GM18858 (cell line): ENCODE results near the gene PRKD1.

Experiments used
- ATAC-seq: cut with Tn5 transposase; IDR thresholded peaks from one replicate; pipeline ENCODE4 v1.9.1; 2021; ENCODE audit not compliant: unreplicated experiment

Gene PRKD1

DNA sequence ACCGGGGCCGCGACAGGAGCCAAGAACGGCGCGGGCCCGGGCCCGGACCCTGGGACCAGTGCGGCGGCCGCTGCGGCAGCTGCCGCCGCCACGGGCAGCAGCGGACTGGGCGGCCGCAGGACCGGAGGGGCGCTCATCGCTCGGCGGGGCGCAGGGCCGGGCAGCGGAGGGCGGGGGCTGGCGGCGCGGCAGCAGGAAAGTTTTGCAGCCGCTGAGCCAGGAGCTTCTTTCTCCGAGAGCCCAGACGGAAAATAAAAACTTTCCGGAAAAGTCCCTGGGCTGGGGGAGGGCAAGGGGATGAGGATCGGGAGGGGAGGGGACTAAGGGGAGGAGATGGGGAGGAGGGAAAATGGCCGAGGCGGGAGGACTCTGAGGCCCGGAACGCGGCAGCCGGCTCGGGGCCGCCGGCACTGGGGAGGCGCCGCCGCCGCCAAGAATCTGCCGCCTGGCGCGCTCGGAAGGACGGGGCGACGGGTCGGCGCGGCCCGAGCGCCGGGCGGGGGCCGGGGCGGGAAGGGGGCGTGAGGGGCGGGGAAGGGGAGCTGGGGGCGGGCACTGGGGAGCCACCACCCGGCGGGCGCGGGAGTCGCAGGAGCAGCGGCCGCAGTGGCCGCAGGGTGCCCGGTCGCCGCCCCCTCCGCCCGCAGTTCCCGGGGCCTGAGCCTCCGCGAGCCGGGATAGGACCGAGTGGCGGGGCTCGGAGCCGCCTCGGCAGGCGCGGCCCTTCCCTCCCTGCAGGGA lies at the start of gene PRKD1:
PRKD1 (minus strand) TSS at position 472 of the 741 bp plus-strand sequence.
- no peak for ATAC-seq

- ATAC-seq = no peak
Observed at GRCh38 chr14:29971101-29971500, 43.5 kb upstream of the PRKD1 start.

DNA sequence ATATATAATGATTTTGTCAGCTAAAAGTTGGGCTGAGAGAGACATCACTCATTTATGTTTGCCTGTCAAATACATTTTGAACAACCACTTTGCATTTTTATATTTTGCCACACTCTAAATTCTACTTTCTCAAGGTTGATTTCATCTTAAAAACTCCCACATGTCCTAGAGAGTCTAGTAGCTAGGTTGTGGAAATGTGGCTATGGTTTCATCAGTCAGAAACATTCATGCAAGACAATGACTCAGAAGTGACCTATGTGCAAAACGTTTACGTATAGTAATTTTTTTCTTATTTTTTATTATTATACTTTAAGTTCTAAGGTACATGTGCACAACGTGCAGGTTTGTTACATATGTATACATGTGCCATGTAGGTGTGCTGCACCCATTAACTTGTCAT lies 27.4 kb upstream of the PRKD1 start:
- no peak for ATAC-seq

DNA sequence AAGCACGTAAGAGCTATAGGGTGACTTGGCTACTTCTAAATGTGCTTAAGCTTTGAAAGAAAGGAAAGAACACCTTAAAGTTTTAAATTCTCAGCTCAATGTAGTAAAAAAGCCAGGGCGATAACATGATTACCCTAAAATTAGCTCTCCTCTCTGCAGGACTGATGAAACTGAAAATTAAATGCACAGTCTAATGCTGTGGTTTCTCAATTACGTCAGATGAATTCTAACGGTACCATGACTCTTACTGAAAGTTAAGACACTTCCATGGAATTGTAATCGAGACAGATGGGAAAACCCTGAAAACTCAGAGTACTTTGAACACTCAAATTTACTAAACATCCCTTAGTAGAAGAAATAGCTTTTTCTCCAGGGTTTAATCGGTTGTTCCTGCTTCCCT lies 25.9 kb upstream of the PRKD1 start:
- no peak for ATAC-seq

DNA sequence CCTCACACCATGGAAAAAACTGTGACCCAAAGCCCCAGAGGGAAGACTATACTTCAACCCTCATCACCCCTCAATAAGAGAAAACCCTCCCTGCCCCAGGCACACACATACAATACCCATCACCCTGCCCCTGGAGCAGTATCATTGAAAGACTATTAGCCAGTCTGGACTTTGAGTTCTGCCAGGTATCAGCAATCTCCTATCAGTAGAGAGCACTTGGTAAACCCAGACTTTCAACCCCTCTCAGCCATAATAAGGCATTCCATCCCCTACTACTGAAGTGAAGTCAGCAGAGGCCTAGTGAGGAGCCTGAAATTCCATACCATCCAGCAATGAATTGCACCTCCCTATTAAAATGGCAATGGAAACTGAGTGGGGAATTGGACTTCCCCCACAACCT lies 16.4 kb upstream of the PRKD1 start:
- ATAC-seq = no peak

DNA sequence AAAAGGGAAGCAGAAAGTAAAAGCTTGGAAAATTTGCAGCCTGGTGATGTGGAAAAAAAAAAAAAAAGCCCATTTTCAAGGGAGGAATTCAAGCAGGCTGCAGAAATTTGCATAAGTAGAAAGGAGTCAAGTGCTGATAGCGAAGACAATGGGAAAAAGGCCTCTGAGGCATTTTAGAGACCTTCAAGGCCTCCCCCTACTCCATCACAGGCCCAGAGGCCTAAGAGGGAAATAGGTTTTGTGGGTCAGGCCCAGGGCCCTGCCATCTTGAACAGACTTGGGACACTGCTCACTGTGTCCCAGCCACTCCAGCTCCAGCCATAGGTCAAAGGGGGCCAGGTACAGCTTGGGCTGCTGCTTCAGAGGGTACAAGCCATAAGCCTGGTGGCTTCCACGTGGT lies 13.8 kb upstream of the PRKD1 start:
- ATAC-seq = no peak

DNA sequence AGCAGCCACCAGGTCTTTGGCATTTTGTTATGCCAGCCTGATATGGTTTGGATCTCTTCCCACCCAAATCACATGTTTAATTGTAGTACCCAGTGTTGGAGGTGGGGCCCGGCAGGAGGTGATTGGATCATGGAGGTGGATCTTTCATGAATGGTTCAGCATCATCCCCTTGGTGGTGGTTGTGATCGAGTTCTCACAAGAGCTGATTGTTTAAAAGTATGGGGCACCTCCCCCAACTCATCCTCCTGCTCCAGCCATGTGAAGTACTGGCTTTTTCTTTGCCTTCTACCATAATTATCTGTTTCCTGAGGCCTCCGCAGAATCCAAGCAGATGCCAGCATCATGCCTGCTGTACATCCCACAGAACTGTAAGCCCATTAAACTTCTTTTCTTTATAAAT lies 12.8 kb upstream of the PRKD1 start:
- no peak for ATAC-seq

- ATAC-seq = no peak
Observed at GRCh38 chr14:29937116-29937515, 9.5 kb upstream of the PRKD1 start.

DNA sequence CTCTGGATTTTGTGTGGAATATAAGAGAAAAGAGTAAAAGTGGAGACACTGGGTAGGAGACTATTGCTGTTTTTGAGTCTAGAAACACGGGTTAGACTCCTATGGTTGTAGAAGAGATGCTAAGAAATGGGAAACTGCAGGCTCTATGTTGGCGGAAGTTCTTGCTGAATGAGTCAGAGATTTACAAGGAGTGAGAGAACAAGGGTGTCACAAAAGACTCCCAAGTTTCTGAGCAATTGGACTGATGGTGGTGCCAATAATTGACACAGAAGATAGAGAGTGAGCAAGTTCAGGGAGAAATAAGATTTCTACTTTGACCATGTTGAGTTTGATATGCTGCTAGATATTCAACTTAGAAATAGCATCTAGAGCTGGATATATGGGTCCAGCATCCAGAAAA lies 2.6 kb upstream of the PRKD1 start:
- ATAC-seq = no peak

DNA sequence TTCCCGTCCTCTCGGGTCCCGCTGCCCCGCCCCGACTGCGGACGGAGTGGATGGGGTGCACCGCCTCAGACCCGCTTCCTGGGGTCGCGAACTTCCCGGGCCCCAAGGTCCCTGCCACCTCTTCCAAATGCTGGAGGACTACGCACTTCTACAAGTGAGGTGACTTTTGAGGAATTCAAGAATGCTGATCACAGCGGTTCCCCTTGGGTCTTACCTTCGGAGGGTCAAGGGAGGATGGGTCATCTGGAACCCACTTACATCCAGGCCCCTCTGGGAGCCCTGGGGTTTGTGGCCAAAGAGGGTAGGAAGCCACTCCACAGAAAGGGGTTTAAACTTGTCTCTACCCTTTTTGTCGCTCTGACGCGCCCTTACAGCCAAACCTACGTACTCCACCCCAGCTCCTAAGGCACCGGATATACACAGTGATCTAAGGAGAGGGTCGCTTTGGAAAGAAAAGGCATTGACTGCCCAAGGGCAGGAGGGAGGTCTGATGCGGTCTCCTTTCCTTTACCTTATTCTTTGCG lies 532 bp upstream of the PRKD1 start:
- ATAC-seq = no peak

DNA sequence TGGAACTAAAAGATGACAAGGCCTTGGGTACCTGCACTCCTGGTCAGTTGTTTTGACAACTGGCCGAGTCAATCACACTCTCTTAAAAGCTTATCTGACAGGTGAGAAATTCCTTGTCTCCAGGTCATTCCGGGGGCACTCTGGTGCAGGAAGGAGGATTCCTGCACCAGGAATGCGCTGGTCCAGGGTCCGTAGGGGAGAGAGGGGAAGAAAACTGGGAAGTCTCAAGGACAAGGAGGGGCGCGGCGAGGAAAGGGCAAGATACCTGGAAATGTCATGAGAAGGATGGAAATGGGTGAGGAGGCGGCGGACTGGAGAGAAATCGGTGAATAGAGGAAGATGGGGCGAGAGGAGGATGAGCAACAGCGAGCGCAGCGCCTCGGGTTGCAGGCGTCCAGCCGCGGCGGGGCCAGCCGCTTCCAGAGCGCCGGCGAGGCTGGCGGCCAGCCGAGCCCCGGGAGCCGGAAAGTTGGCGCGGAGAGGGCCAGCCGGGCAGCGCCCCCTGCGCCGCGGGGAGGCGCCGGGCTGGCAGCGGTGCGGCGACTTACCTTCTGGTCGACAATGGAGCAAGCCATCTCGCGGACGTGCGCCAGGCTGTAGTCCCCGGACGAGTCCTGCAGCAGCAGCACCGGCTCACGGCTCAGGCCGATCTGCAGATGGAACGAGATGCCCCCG lies 809 bp downstream of the PRKD1 start:
- no peak for ATAC-seq

DNA sequence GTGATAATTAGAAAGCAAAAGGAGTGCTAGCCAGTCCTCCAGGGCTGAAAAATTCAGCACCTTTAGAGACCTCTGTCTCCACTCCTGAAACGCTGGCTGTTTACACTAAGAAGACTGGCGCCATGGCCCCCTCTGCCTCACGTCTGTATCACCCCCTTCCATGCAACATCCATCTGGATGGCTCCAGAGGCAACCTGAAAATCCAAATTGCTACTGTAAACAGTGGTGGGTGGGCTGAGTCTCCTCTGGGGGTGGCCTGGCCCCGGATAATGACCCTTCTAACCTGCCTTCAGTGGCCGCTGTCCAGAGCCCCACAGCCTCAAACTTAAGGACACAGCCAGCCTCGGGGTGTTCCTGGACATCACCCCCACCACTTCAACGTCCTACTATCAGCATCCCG lies 1.4 kb downstream of the PRKD1 start:
- ATAC-seq = no peak

DNA sequence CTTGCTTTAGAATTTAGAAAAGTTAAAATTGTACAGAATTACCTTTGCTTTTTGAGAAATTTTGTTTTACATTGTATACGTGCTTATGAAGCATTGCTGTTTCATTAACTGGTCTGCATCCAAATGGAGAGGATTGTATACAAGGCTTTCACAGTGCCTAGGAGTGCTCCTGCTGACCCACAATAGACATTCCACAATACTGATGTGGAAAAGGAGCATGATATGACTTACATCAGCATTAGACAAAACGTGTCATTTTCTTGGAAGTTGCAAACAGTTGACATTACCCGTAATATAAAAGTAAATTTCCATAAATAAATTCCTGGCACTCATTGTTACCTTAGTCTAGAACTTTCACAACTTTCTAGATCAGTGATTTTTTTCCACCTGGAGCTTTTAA lies 1.9 kb downstream of the PRKD1 start:
- no peak for ATAC-seq

- ATAC-seq = no peak
Observed at GRCh38 chr14:29925101-29925722, 2.4 kb downstream of the PRKD1 start.

DNA sequence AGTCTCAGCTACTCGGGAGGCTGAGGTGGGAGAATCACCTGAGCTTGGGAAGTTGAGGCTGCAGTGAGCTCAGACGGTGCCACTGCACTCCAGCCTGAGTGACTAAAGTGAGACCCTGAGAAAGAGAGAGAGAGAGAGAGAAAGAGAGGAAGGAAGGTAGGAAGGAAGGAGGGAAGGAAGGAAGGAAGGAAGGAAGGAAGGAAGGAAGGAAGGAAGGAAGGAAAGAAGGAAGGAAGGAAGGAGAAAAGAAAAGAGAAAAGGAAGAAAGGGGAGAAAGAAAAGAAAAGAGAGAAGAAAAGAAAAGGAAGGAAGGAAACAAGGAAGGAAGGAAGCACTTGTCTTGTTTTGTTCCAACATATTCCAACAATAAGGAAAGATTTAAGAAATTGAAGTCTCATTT lies 7.8 kb downstream of the PRKD1 start:
- ATAC-seq = no peak

GRCh38 chr14:29918981-29919380 lies 8.7 kb downstream of the PRKD1 start:
- ATAC-seq = no peak

DNA sequence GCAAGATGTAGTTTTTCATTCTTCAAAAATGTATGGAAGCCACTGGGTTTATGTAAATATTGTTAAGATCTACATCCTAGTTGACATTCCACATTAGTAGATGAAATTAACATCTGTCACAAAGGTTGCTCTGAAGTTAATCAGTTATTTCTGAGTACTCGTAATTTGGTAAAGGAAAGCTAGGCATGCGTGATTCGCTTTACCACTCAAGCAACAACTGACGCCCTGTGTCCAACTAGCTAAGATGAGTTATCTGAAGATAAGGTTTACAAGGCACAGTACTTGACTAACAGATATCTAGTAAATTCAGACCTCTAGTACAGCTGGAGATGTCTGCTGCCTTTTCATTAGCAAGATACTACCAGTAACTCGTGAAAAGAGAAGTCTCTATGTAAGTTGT lies 14.1 kb downstream of the PRKD1 start:
- ATAC-seq = no peak

GRCh38 chr14:29911810-29912209 lies 15.8 kb downstream of the PRKD1 start:
- ATAC-seq = no peak

- no peak for ATAC-seq
Observed at GRCh38 chr14:29908652-29909577, 18.7 kb downstream of the PRKD1 start.

- no peak for ATAC-seq
Observed at GRCh38 chr14:29906256-29906870, 21.3 kb downstream of the PRKD1 start.

DNA sequence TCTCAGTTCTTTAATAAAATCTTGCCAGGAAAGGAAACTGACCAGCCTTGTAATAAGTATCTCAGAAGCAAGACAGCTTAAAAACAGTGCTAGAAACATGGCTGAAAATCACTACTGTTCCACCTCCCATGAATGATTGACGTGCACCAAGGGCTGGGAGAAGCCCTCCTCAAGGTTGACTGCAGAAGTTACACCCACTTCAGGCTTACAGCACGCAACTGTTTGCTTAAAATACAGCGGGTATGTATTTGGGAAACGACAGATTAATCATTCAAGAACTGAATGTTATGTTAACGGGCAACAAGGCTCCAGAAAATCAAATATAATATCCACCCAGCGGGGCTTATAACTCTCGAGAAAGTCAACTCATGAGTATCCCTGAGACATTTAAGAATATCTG lies 22.1 kb downstream of the PRKD1 start:
- ATAC-seq = no peak
